Sigmoid colon (tissue), 7 donors: ENCODE measurements around the gene CNN2. TPM values are rescaled to one million over a fixed set of nuclear protein-coding genes. Genes with fewer than 3 reads are reported as not detected.
A peak's percentile ranks its signal among the peaks of the same experiment; 100 is the strongest.

Experiments used
- DNase-seq: peaks from one replicate; pipeline ENCODE4 v3.0.0-alpha.2; 2019
- H3K27ac ChIP-seq, 4 donors: fragments of 200-600 bp; sonication (generic); one replicate each; pipeline ENCODE4 v1.5.1; 2016 to 2019; ENCODE audit warnings: mild to moderate bottlenecking in 1 of 4
- H3K27me3 ChIP-seq, 3 donors: fragments of 200-600 bp; sonication (generic); one replicate each; pipeline ENCODE4 v1.5.1; 2019; ENCODE audit warnings: mild to moderate bottlenecking in 1 of 3
- H3K36me3 ChIP-seq, 4 donors: fragments of 200-600 bp; sonication (generic); one replicate each; pipeline ENCODE4 v1.5.1; 2016 to 2019
- H3K4me1 ChIP-seq, 4 donors: fragments of 200-600 bp; sonication (generic); one replicate each; pipeline ENCODE4 v1.5.1; 2017 to 2019
- H3K4me3 ChIP-seq, 4 donors: fragments of 200-600 bp; sonication (generic); one replicate each; pipeline ENCODE4 v1.5.1; 2017 to 2019; ENCODE audit warnings: mild to moderate bottlenecking in 2 of 4, moderate library complexity in 1 of 4
- H3K9me3 ChIP-seq, 4 donors: fragments of 200-600 bp in 3 of 4; sonication (generic) in 3 of 4; one replicate each; pipeline versions ENCODE4 v1.5.1 to v1.6.1; 2013 to 2019
- EP300 ChIP-seq, 4 donors: sonication (generic); formaldehyde crosslinking; IDR thresholded peaks; one replicate each; pipeline ENCODE4 v1.6.1; 2017; ENCODE audit warnings: antibody characterized with exemption in 4 of 4
- POLR2A ChIP-seq, 2 donors: fragments of 450-650 bp; IDR thresholded peaks; one replicate each; pipeline ENCODE4 v1.6.1; 2016; ENCODE audit warnings: antibody characterized with exemption in 2 of 2, mild to moderate bottlenecking in 2 of 2, moderate library complexity in 2 of 2
- POLR2AphosphoS5 ChIP-seq, 4 donors: sonication (generic); formaldehyde crosslinking; IDR thresholded peaks; one replicate each; pipeline ENCODE4 v1.6.1; 2017; ENCODE audit warnings: antibody characterized with exemption in 4 of 4
- WGBS, 2 donors: extraction: QIAGEN DNeasy Blood & Tissue Kit; methylation state at CpG; one replicate each; pipeline ENCODE4 v1.1.7; 2013; 5-methylcytosine and 5-hydroxymethylcytosine counted together
- intact Hi-C: fragments of 100-400 bp; cut with DNase I; formaldehyde crosslinking; loops from one replicate; pipeline ENCODE4 v1.15.1; 2023
- polyA plus RNA-seq, 3 donors: library from polyadenylated mRNA; stranded (reverse); fragments of 200-250 nt; gene quantifications; one replicate each; pipeline ENCODE4 v1.2.3, GENCODE V29; 2013
- total RNA-seq, 4 donors: library from RNA; depleted of rRNA; stranded (reverse); fragments of >200 nt; gene quantifications; one replicate each; pipeline ENCODE4 v1.1.0, GENCODE V29; 2016
- TF ChIP-seq, protein P1 (sequence below), 4 experiments: fragments of 450-650 bp in 3 of 4; fragments of 200-600 bp in 1 of 4; IDR thresholded peaks; one replicate each; pipeline ENCODE4 v1.5.1; 2016 to 2019; ENCODE audit warnings: antibody characterized with exemption in 4 of 4, mild to moderate bottlenecking in 3 of 4, moderate library complexity in 2 of 4
- donor health status: healthy with polysubstance abuse.
- donor health status: Bipolar disorder and iron deficiency.
- donor health status: healthy.

CNN2 gene
- total and polyA plus RNA-seq, 7 donors = 25.5 to 115 (median 48.0) TPM

GRCh38 chr19:1065606-1066109 is 39.2 kb downstream of the CNN2 start:
- no peak overlapping the region for H3K27ac ChIP-seq
- no peaks in the 10 kb centered on the region for H3K9me3 ChIP-seq
- no peak overlapping the region for H3K4me3 ChIP-seq
- intact Hi-C loops = no loop called here
- H3K36me3 ChIP-seq = no peaks in the 10 kb centered on the region
- DNase-seq = no peak
- H3K4me1 ChIP-seq = peaks cover 0 to 38% (median 26%) of the 10 kb centered on the region in 4 donors
- WGBS, 2 donors = 15 to 66% methylated on average over 17 of the region's 17 CpGs
- TF ChIP-seq POLR2A (IDR thresholded peaks at IDR 0.05) = no peak
- TF ChIP-seq POLR2AphosphoS5 (IDR thresholded peaks at IDR 0.05) = no peak
- TF ChIP-seq EP300 (IDR thresholded peaks at IDR 0.05) = no peak
- H3K27me3 ChIP-seq = peaks cover 36 to 73% (median 56%) of the 10 kb centered on the region in 3 donors

DNA sequence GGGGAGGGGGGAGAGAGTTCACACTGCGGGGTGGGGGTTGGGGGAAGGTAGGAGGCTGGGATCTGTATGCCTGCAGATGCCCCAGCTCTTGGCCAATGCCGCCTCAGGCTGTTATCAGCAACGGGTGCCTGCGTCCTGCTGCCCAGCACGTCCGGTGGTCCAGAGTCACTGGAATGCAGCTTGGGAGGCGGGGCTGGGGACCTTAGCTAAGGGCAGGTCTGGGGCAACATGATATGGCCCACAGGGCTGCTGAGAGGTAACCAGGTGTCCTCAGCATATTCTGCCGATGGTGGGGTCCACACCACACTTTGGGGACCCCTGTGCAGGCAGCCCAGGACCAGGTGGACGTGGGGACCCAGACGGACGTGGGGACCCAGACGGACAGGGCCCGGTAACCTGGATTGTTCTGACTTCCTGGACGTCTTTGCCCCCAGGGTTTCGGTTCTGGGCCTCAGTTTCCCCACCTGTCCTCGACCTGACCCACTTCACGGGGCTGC is 39.9 kb downstream of the CNN2 start:
- no peaks in the 10 kb centered on the region for H3K36me3 ChIP-seq
- 22 to 44% methylated on average over 17 of the region's 17 CpGs for WGBS, 2 donors
- intact Hi-C loops = no loop called here
- DNase-seq = no peak
- TF ChIP-seq EP300 (IDR thresholded peaks at IDR 0.05) = no peak
- no peak for TF ChIP-seq POLR2A (IDR thresholded peaks at IDR 0.05)
- TF ChIP-seq, protein P1, sequence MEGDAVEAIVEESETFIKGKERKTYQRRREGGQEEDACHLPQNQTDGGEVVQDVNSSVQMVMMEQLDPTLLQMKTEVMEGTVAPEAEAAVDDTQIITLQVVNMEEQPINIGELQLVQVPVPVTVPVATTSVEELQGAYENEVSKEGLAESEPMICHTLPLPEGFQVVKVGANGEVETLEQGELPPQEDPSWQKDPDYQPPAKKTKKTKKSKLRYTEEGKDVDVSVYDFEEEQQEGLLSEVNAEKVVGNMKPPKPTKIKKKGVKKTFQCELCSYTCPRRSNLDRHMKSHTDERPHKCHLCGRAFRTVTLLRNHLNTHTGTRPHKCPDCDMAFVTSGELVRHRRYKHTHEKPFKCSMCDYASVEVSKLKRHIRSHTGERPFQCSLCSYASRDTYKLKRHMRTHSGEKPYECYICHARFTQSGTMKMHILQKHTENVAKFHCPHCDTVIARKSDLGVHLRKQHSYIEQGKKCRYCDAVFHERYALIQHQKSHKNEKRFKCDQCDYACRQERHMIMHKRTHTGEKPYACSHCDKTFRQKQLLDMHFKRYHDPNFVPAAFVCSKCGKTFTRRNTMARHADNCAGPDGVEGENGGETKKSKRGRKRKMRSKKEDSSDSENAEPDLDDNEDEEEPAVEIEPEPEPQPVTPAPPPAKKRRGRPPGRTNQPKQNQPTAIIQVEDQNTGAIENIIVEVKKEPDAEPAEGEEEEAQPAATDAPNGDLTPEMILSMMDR (IDR thresholded peaks at IDR 0.05) = no peak
- TF ChIP-seq POLR2AphosphoS5 (IDR thresholded peaks at IDR 0.05) = no peak
- peaks cover 42 to 79% (median 62%) of the 10 kb centered on the region in 3 donors for H3K27me3 ChIP-seq
- peaks cover 0 to 44% (median 29%) of the 10 kb centered on the region in 4 donors for H3K4me1 ChIP-seq
- peak overlapping the region in 2 of 4 donors; percentile 43 to 45 for H3K4me3 ChIP-seq
- peak overlapping the region in 1 of 4 donors; percentile 23 for H3K27ac ChIP-seq
- no peaks in the 10 kb centered on the region for H3K9me3 ChIP-seq

DNA sequence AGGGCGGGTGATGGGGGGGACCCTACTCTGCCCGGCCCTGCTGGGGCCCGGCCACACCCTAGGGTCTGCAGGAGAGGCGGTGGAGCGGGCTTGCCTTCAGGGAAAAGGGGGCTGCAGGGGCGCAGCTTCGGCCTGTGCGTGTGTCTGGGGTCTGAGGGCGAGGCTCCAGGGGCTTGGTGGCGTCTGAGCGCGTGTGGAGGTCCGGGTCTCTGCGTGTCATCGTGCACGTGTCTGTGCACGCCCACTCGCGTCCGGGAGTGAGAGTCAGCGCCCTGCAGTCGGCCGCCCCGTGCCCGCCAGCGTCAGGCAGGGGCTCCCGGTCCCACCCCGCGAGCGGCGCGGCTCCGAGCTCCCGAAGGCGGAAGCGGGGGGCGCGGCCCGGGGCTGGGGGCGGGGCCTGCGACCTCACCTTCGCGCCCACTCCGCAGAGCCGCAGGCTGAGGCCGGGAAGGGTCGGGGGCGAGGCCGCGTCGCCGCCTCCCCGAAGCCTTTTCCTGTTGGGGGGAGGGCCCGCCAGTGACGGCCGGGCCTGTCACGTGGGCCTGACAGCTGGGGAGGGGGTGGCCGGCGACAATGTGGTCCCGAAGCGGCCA is 40.4 kb downstream of the CNN2 start, which contains the start of gene ARHGAP45:
ARHGAP45 (plus strand) TSS at position 420 of the 593 bp plus-strand sequence. CDS start 239 bp downstream, outside the sequence.
- peaks cover 0 to 50% (median 34%) of the 10 kb centered on the region in 4 donors for H3K4me1 ChIP-seq
- peaks cover 44 to 83% (median 68%) of the 10 kb centered on the region in 3 donors for H3K27me3 ChIP-seq
- H3K4me3 ChIP-seq = peak within 1 kb of the TSS; percentile 2 to 45 (median 36)
- H3K36me3 ChIP-seq = no peaks in the 10 kb centered on the region
- TF ChIP-seq POLR2A (IDR thresholded peaks at IDR 0.05) (no peak), POLR2AphosphoS5 (IDR thresholded peaks at IDR 0.05) (no peak), EP300 (IDR thresholded peaks at IDR 0.05) (no peak)
- TF ChIP-seq, protein P1 (IDR thresholded peaks at IDR 0.05) = no peak
- intact Hi-C loops = no loop called here
- WGBS, 2 donors = 2 to 3% methylated on average over 61 of the region's 61 CpGs
- H3K27ac ChIP-seq = peak within 1 kb of the TSS; percentile 23 to 56 (median 45)
- no peaks in the 10 kb centered on the region for H3K9me3 ChIP-seq
- no peak for DNase-seq

GRCh38 chr19:1067341-1067957 is 41.0 kb downstream of the CNN2 start:
- no peaks in the 10 kb centered on the region for H3K9me3 ChIP-seq
- H3K27ac ChIP-seq = peak overlapping the region; percentile 23 to 56 (median 45)
- TF ChIP-seq, protein P1 (IDR thresholded peaks at IDR 0.05) = no peak
- no peak for TF ChIP-seq POLR2AphosphoS5 (IDR thresholded peaks at IDR 0.05)
- H3K36me3 ChIP-seq = no peaks in the 10 kb centered on the region
- DNase-seq = no peak
- 3% methylated on average over 38 of the region's 38 CpGs for WGBS, 2 donors
- intact Hi-C loops = no loop called here
- peaks cover 44 to 83% (median 74%) of the 10 kb centered on the region in 3 donors for H3K27me3 ChIP-seq
- H3K4me3 ChIP-seq = peak overlapping the region; percentile 2 to 45 (median 36)
- H3K4me1 ChIP-seq = peaks cover 0 to 52% (median 34%) of the 10 kb centered on the region in 4 donors
